SH-SY5Y (cell line): ENCODE results near the gene CNNM2.

Experiments used
- GATA2 ChIP-seq: IDR thresholded peaks from 2 replicates; pipeline ENCODE4 v1.6.1; 2011; ENCODE audit warnings: mild to moderate bottlenecking, low read depth, low read length
- GATA3 ChIP-seq: IDR thresholded peaks from 2 replicates; pipeline ENCODE4 v1.6.1; 2011; ENCODE audit warnings: low read depth, mild to moderate bottlenecking, low read length, moderate library complexity

CNNM2 gene

DNA sequence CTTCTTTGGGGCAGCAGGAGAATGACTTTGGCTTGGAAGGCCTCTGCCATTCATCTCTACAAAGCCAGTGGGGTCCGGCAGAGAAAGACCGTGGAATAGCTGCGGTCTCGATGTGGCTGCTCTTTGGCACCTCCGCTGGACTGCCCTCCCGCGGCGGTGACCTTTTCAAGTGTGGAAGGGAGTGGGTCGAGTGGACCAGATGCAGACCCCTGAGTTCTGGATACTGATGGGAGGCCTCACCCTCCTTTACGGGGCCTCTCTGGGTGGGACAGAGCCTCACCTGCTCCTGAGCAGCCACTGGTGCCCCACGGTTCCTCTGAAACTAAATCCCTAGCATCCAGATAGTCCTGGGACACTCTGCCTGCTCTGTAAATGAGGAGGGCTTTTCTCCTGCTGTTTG lies 161.9 kb downstream of the CNNM2 start:
- TF ChIP-seq GATA3 (no peak), GATA2 (no peak)

DNA sequence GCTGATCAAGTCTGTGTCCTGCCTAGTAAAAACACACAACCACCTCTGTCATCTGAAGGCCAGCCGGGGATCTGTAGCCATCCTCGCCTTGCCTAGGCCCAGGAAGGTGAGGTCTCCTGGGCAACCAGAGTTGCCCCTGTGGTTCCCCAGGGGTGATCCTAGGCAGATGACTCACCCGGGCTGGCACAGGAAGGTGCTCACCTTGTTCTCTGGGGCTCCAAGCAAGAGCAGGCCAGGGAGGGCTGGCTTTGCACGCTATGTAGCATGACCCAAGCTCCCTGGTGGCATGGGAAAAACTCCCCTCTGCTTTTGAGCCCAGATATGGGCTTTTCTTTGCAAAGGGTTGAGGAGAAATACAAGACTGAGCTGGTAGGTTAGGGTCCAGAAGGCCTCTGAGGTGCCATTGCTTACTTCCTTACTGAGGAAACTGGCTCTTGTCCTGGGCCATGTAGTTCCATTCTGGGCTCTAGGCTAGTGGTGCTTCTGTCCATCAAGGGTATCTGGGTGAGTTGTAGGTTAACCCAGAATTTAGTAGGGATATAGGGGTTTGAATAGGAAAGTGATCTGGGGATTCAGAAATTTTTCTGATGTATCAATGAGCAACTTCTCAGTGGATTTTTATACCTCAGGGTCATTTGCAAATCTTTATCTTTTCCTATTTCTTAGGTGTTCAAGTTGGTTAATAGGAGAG lies 162.9 kb downstream of the CNNM2 start:
- no peak for TF ChIP-seq GATA3

- TF ChIP-seq GATA3 (no peak), GATA2 (no peak)
Observed at GRCh38 chr10:103082683-103083082, 164.6 kb downstream of the CNNM2 start.

DNA sequence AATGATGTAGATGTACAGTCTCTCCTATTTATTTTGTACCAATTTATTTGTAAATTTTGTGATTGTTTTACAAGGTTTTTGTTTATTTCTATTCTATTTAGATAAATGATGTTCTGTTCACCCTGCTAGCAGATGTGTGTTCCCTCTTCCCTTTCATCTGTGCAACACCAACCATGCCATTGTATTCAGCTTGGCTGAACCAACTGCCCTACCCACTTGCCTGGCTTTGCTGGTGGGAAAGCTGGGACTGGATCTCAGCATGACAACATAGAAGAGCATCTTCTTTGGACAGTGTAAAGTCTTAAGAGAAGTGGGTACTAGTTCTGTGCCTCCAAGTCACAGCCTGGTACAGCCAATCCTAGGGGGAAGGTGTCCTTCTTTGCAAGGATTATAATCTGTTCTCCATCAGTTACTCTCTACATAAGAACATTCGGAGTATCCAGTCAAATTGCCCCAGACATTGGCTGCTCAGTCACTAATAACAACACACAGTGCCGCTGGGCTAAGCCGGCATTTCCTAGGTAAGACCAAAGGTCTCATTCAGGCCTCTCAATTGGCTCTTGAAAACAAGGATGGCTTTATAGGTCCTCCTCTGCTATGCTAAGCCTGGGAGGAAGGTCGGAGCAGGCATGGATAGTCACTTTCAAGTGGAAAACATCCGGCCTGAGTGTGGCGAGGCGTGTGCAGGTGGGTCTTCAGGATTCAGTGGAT lies 165.3 kb downstream of the CNNM2 start:
- no peak for TF ChIP-seq GATA2
- no peak for TF ChIP-seq GATA3

DNA sequence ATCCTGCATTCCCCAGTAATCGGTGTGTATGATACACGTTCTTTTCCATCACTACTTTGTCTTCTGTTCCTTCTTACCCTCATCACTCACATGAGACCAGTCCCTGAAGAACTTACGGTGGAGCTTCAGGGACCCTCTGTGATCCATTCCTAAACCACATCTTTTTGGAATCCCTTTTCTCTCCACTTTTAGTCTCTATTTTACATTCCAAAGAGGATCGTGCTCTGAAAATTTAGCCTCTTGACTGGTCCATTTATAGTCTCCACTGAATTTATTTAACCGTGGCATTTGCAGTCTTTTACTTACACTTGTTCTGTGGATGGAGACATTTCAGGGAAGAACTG lies 165.9 kb downstream of the CNNM2 start:
- no peak for TF ChIP-seq GATA3
- TF ChIP-seq GATA2: no peak

DNA sequence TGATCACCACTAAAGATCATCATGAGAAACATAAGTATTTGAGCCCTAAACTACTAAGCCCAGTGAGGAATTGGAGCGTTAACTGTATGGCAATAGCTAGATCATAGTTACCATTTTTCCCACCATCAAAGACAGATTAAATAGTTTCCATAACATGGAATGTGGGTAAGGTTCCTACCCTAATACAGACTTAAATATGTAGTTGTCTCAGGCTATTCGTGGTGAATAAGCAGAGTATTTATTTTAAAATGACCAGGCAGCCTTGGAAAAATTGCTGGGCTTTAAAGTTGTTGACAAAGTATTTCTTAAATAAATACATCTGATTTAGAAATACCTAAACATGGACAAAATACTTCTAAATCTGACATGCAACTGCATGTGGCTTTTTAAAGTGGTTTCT lies 168.2 kb downstream of the CNNM2 start:
- TF ChIP-seq GATA2: no peak

DNA sequence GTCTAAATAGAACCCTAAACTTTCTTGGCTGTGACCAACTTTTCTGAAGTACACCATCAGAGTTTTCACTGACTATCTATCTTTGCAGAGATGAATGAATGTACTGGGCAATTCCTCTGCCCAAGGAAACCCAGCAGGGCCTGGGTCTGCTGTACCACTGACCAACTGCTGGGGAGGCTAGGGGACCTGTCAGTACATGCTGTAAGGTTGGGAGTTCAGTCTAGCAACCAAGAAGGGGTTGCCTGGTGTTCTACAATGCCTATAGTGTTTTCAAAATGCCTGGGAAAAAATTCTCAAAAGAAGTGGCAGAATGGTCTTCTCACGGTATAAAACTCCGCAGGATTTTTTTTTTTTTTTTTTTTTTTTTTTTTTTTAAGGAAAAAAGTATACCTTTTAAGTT lies 168.7 kb downstream of the CNNM2 start:
- TF ChIP-seq GATA3 (no peak), GATA2 (no peak)

- TF ChIP-seq GATA3: no peak
- TF ChIP-seq GATA2: no peak
Observed at GRCh38 chr10:103089493-103089892, 171.4 kb downstream of the CNNM2 start.

GRCh38 chr10:103090911-103091310 lies 172.8 kb downstream of the CNNM2 start:
- TF ChIP-seq GATA2: no peak
- TF ChIP-seq GATA3: no peak

GRCh38 chr10:103095005-103095404 lies 176.9 kb downstream of the CNNM2 start:
- no peak for TF ChIP-seq GATA3
- no peak for TF ChIP-seq GATA2

DNA sequence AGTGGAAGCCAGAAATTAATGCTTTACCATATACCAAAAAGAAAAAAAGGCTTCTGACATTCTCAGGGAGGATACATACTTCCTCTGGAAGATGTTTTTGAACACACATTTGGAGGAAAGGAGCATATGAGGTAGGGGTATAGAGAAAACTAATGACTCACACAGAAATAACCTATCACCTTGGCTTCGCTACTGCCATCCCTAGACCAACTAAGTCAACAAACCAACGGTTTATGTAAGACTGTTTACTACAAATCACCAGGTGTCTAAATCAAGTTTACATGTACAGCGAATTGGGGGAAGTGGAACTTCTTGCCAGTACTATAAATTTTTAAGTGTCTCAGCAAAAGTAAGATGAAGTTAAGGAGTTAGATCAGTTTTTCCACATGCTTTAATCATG lies 178.0 kb downstream of the CNNM2 start:
- TF ChIP-seq GATA2: no peak
- no peak for TF ChIP-seq GATA3

DNA sequence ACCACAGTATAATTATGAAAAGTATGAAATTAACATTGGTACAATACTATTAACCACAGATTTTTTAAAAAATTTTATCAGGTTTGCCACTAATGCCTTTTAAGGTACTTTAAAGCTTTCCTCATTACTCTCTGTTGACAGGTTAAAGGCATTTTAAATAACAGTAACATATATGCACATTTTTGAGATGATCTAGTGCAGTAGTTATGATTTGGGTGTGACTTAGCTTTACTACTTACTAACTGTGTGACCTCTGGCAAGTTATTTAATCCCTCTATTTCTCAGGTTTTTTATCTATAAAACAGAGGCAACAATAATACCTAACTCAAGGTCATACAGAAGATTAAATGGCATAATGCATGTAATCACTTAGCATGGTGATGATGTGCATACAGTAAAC lies 180.1 kb downstream of the CNNM2 start:
- no peak for TF ChIP-seq GATA3
- TF ChIP-seq GATA2: no peak

DNA sequence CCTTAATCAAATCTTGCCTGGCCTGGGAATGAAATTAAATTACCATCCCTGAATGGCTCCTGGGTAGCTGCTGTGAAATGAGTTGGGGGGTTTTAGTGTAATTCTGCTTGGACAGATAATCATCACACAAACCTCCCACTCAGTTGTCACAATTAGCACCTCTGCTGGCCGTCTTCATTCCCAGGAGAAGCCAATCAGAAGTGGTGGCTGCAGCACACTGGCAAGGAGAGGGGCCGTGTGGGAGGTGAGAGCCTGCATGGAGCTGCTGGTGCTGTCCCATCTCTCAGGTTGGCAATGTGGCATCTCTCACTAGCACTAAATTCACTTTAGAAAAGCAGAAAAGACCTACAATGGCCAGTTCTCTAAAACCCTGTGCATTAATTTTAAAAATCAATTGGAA lies 182.5 kb downstream of the CNNM2 start:
- TF ChIP-seq GATA3 (no peak), GATA2 (no peak)

- no peak for TF ChIP-seq GATA3
- no peak for TF ChIP-seq GATA2
Observed at GRCh38 chr10:103102195-103102594, 184.1 kb downstream of the CNNM2 start.

GRCh38 chr10:103103989-103104388 lies 185.9 kb downstream of the CNNM2 start:
- no peak for TF ChIP-seq GATA3
- no peak for TF ChIP-seq GATA2
